ENCODE results near the gene VPS50. TPM values are rescaled to one million over a fixed set of nuclear protein-coding genes. Genes with fewer than 3 reads are reported as not detected.

The VPS50 gene
- total and polyA plus RNA-seq, 2 donors (not counting 3 experiments of a cell fraction or from before 2014, with no cell fraction given), result 6.6 to 25.6 TPM

- H3K27me3 ChIP-seq (ENCODE audit: control insufficient read depth in 2 of 2, insufficient read depth in 2 of 2, low read length in 2 of 2), result peaks cover 3 to 39% of the 10 kb centered on the region in 2 experiments
- H3K9me1 ChIP-seq (replicated peaks; ENCODE audit: control insufficient read depth, extremely low read depth, insufficient read depth, low read length), result no peaks in the 10 kb centered on the region
- no peak for DNase-seq (ENCODE audit: low read depth, low spot score)
- no peak overlapping the region for H3K9ac ChIP-seq (replicated peaks; ENCODE audit: extremely low read depth, insufficient read depth, low read length)
- no peaks in the 10 kb centered on the region for H3K36me3 ChIP-seq (ENCODE audit: control insufficient read depth in 2 of 2, extremely low read depth in 1 of 2, insufficient read depth in 2 of 2, low read length in 2 of 2)
- no peaks in the 10 kb centered on the region for H4K20me1 ChIP-seq (replicated peaks; ENCODE audit: control insufficient read depth, extremely low read depth, insufficient read depth, low read length)
- CTCF ChIA-PET, result interaction anchor here (0.8 to 1.0 kb wide), 2 partner anchors 15 to 103 kb away, joined by 3 read pairs; no protein-coding TSS in a partner anchor
- no TSS peak for BruUV-seq (replicated peaks)
- H3K4me3 ChIP-seq (replicated peaks in 1 of 3; ENCODE audit: insufficient read depth in 1 of 3, low read depth in 1 of 3, low read length in 3 of 3), result no peak overlapping the region
- TF ChIP-seq MYC (IDR thresholded peaks at IDR 0.05; ENCODE audit: low read depth, low read length) (no peak), EZH2 (IDR thresholded peaks at IDR 0.05; ENCODE audit: borderline replicate concordance, low read depth, low read length, severe bottlenecking) (no peak), POLR2AphosphoS5 (IDR thresholded peaks at IDR 0.05; ENCODE audit: insufficient read depth, low read depth, low read length) (no peak), MAX (IDR thresholded peaks at IDR 0.05; ENCODE audit: insufficient read depth, insufficient read length) (no peak), CTCF (IDR thresholded peaks at IDR 0.05; ENCODE audit: extremely low read depth in 1 of 2, insufficient read depth in 1 of 2, low read depth in 1 of 2, low read length in 2 of 2) (no peak), GATA2 (IDR thresholded peaks at IDR 0.05; ENCODE audit: insufficient read depth, insufficient read length, low read depth, low read length) (no peak), POLR2A (IDR thresholded peaks at IDR 0.05; ENCODE audit: low read depth, low read length) (no peak), FOS (IDR thresholded peaks at IDR 0.05; ENCODE audit: borderline replicate concordance, insufficient read depth, low read length) (no peak)
- POLR2A ChIA-PET, result no interaction called here
- no peak for FAIRE-seq
- intact Hi-C loops (cut with micrococcal nuclease), result no loop called here
- no peaks in the 10 kb centered on the region for H3K4me1 ChIP-seq (ENCODE audit: control insufficient read depth, extremely low read depth, insufficient read depth, low read length)
- no peak overlapping the region for H3K27ac ChIP-seq (ENCODE audit: insufficient read depth, low read depth, low read length)
- dilution Hi-C loops (cut with MboI; ENCODE audit: extremely low pct_ligation_motif_present, low sequenced_read_pairs), result no loop called here
- no peaks in the 10 kb centered on the region for H3K9me3 ChIP-seq (replicated peaks; ENCODE audit: control insufficient read depth, insufficient read depth, low read length)
- no peak overlapping the region for H3K4me2 ChIP-seq (ENCODE audit: insufficient read depth, low read length)
- no peaks in the 10 kb centered on the region for H3K79me2 ChIP-seq (ENCODE audit: control insufficient read depth, insufficient read depth, low read length)
- no peak overlapping the region for H2AFZ ChIP-seq (ENCODE audit: low read depth, low read length)
Measured at GRCh38 chr7:93212881-93213280, 19.3 kb upstream of the VPS50 start.
